ENCODE measurements around the gene PEMT.

Gene PEMT

DNA sequence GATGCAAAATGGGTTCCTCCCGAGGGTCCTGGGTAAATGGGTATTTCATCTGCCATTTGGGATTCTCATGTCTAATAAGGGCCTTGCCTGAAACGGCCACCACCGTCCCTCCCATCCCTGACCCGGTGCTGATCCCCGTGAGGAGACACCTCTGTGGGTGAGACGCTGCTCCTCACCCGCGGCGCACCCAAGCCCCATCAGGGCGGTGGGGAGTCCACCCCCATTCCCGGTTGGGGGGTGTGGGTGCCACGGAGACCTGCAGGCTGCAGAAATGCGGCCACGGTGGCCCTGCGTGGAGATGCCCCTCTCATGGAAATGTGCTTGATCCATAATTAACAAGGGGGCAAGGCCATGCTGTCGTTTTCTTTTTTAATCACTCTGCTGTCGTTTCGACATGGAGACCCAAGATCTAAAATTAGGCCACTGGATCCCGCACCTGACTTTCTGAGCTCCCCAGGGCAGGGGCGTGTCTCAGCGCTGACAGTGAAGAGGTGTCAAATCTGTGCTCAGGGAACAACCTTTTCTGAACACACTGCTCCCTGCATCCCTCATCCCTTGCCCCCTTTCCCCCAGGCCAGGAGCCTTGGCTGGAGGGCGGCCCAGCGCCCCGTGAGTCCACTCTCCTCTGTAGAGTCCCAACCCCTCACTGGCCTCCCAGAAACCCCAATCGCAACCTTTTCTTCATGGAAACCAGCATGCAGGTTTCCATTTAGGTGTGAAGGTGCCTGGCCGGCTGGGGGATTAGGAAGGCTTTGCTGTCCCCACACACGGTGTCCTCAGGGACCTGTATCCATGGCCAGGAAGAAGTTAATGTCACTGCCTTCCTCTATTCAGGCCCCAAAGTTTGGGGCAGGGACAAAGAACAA is 38.9 kb downstream of the PEMT start:
- no peak for DNase-seq

DNA sequence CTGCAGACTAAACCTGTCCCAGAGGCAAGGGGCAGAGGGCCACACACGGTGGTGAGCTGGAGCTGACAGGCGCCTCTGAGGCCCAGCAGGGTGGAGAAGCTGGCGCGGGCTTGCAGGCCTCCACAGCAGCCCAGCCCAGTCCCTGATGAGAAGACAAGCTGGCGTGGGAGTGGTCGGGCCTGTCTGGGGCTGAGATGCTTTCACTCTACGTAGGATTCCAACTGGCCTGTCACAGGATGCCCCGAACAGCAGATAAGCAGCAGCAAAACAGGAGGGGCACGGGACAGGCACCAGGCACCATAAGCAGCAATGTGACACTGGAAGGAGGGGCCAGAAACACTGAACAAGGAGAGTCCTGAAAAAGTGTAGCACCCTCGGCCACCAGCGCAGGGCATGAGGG is 40.1 kb downstream of the PEMT start:
- no peak for DNase-seq

GRCh38 chr17:17549732-17550366 is 41.7 kb downstream of the PEMT start:
- DNase-seq, result no peak

GRCh38 chr17:17548044-17548443 is 43.5 kb downstream of the PEMT start:
- DNase-seq, result no peak

GRCh38 chr17:17547210-17547764 is 44.2 kb downstream of the PEMT start:
- DNase-seq, result no peak

DNA sequence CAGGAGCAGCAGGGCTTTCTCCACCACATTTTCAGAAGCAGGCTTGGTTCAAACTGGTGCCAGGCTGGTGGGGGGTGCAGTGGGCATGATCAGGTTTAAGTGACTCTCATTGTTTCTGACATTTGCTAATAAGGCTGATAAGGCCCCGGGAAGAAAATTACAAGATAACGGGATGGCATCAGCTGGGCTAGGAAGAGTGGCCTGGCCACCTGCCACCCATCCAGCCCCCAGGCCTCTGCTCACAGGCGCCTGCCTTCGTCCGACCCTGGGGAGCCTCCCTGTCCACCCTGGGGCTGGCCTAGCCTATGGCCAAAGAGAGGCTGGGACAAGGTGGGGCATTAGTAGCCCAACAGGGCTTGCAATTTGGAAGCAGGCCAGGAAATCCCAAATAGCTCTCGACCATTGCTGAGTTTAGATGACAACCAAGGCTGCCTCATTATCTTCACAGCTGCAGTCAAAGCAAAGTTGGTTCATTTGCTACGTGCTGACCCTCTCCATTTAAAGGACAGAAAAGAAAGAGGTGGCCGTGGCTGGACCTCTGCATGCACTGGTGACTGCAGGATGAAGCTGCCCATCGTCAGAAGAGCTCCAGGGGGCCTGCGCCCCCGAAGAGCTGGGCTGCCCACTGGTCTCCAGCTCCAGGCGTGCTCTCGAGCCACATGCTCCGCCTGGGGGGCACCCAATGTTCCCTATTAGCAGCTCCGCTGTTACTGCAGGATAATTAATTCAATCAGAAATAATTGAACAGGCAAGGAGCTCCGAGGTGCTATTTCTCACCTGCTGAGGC is 44.9 kb downstream of the PEMT start:
- DNase-seq, result peak; percentile 32

GRCh38 chr17:17545984-17546383 is 45.5 kb downstream of the PEMT start:
- no peak for DNase-seq

DNA sequence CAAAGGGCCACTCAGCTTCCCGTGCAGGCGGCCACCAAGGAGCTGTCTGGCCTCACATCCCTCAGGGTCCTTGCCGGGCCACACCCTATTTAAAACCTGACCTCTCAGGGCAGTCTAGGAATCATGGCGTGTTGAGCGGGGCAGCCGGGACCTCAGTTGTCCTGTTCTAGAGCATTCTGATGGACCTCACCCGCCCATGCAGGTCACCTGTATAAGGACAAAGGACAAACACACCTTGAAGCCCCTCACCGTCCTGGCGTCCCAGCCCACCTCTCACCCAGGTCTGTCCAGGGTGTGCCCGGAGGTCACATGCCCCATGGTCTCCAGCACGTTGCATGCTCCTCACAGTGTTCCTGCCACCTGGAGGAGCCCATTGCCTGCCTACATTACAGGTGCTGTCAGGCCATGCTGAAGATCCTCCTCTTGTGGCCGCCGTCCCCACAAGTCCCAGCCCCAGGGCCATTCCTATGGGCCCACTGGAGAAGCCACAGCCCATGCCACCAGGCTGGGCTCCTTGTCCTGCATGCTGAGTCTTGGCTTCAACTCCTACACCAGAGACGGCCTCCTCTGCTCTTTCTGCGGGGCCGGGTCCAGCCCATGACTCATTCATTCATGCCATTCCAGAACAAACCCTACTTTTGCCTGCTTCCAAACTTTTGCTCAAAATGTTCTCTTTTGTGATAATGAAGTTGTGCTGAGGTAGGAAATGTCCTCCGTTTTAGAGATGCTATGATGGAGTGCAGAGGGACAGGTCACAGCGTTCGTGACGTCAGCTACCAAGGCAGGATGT is 46.3 kb downstream of the PEMT start:
- DNase-seq, result no peak

- no peak for DNase-seq
These were observed 48.4 kb downstream of the PEMT start for GRCh38 chr17:17542906-17543635.

GRCh38 chr17:17541640-17542001 is 49.9 kb downstream of the PEMT start:
- no peak for DNase-seq

GRCh38 chr17:17540935-17541639 is 50.4 kb downstream of the PEMT start:
- DNase-seq, result peak; percentile 92

- peak; percentile 82 for DNase-seq
These were observed 51.1 kb downstream of the PEMT start for GRCh38 chr17:17540278-17540906.

- no peak for DNase-seq
These were observed 51.9 kb downstream of the PEMT start for GRCh38 chr17:17539591-17539990.

DNA sequence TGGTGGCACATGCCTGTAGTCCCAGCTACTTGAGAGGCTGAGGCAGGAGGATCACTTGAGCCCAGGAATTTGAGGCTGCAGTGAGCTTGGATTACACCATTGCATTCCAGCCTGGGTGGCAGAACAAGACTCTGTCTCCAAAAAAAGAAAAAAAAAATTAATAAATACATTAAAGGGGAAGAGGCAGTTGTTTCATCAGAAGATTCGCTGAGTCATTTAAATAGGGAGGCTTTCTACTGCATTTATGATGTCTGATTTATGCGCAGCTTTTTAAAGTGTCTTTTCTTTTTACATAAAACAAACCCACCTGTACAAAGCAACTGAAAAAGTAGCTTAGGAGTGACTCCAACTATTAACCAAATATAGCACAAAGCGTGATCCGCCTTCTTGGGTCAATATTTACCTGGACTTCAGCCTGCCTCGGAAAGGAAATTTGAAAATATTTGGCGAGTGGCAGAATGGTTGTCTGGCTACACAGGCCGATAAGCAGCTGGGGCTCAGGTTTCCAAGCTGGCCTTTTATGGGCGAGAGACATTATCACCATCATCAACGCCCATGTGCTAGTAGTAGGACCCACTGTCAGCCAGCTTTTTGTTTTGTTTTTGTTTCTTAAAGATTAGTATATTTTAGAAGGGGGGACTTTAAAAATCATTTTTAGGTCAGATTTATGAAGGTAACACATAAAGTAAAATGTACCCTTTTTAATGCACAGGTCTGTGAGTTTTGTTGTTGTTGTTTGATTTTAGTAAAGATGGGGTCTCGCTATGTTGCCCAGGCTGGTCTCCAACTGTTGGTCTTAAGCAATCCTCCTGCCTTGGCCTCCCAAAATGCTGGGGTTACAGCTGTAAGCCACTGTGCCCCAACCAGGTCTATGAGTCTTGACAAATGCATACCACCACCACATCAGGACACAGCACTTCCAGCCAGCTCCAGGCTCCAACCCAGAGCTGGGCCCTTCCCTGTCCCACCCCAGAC is 52.8 kb downstream of the PEMT start:
- peak; percentile 98 for DNase-seq

GRCh38 chr17:17537311-17538099 is 54.0 kb downstream of the PEMT start:
- DNase-seq, result no peak

GRCh38 chr17:17536702-17537101 is 54.8 kb downstream of the PEMT start:
- DNase-seq, result no peak

GRCh38 chr17:17535957-17536356 is 55.6 kb downstream of the PEMT start:
- no peak for DNase-seq

- peak; percentile 56 for DNase-seq
These were observed 57.5 kb downstream of the PEMT start for GRCh38 chr17:17533901-17534441.
